K562 (cell line): Measurements from ENCODE around the gene MOSPD3. TPM values are rescaled to one million over a fixed set of nuclear protein-coding genes. Genes with fewer than 3 reads are reported as not detected.
A peak's percentile ranks its signal among the peaks of the same experiment; 100 is the strongest.

Experiments used
- CREB1 ChIP-seq, 2 experiments: sonication (generic) in 1 of 2; formaldehyde crosslinking in 1 of 2; IDR thresholded peaks; 2 replicates each; pipeline versions ENCODE4 v1.6.1 to v1.8.0; 2012 to 2022; ENCODE audit warnings: inconsistent platforms in 1 of 2, mild to moderate bottlenecking in 1 of 2, missing genetic modification reagents in 1 of 2, moderate library complexity in 1 of 2
- DDX20 ChIP-seq: fragments of 450-650 bp; IDR thresholded peaks from 2 replicates; pipeline ENCODE4 v1.6.1; 2016; ENCODE audit warnings: missing genetic modification characterization, low read depth, mild to moderate bottlenecking, missing compliant biosample characterization, moderate library complexity
- FOXK2 ChIP-seq, 2 experiments: fragments of 450-650 bp; IDR thresholded peaks in 1 of 2; conservative IDR thresholded peaks in 1 of 2; 2 replicates each; pipeline ENCODE4 v1.6.1; 2016; ENCODE audit warnings: low read depth in 2 of 2, mild to moderate bottlenecking in 1 of 2
- GTF2F1 ChIP-seq: IDR thresholded peaks from 2 replicates; pipeline ENCODE4 v1.6.1; 2011; ENCODE audit warnings: low read depth, low read length, improper control_type of control experiment
- MYBL2 ChIP-seq, 2 experiments: fragments of 450-650 bp in 1 of 2; sonication (generic) in 1 of 2; formaldehyde crosslinking in 1 of 2; IDR thresholded peaks; 2 replicates each; pipeline versions ENCODE4 v1.6.1 to v1.8.1; 2017 to 2022; ENCODE audit warnings: borderline replicate concordance in 1 of 2, inconsistent platforms in 1 of 2, low read depth in 1 of 2, mild to moderate bottlenecking in 1 of 2, missing genetic modification reagents in 1 of 2, moderate library complexity in 1 of 2
- NR1H2 ChIP-seq: sonication (generic); formaldehyde crosslinking; IDR thresholded peaks from 2 replicates; pipeline ENCODE4 v1.4.0; 2020; ENCODE audit warnings: mild to moderate bottlenecking, missing genetic modification reagents
- RBM39 ChIP-seq: fragments of 200-400 bp; formaldehyde crosslinking; optimal IDR thresholded peaks from 2 replicates; pipeline ENCODE3; 2018; ENCODE audit warnings: low read depth, low read length
- RNF2 ChIP-seq: sonication (generic); IDR thresholded peaks from 2 replicates; pipeline ENCODE4 v1.6.1; 2016
- TCF7 ChIP-seq: sonication (generic); IDR thresholded peaks from 2 replicates; pipeline ENCODE4 v1.6.1; 2016; ENCODE audit warnings: antibody characterized with exemption, borderline replicate concordance
- XRCC3 ChIP-seq: fragments of 450-650 bp; IDR thresholded peaks from 2 replicates; pipeline ENCODE4 v1.6.1; 2017; ENCODE audit warnings: mild to moderate bottlenecking, moderate library complexity
- ZBTB2 ChIP-seq: fragments of 450-650 bp; IDR thresholded peaks from 2 replicates; pipeline ENCODE4 v1.6.1; 2016; ENCODE audit warnings: antibody characterized with exemption
- ZC3H11A ChIP-seq: IDR thresholded peaks from 2 replicates; pipeline ENCODE4 v1.6.1; 2012; ENCODE audit warnings: low read depth, low read length, improper control_type of control experiment
- ZNF408 ChIP-seq: fragments of 250-450 bp; sonication (Bioruptor Pico); IDR thresholded peaks from 2 replicates; pipeline ENCODE4 v1.4.0; 2020; ENCODE audit warnings: low read depth, mild to moderate bottlenecking, moderate library complexity
- ZNF41 ChIP-seq: fragments of 250-450 bp; sonication (Bioruptor Pico); conservative IDR thresholded peaks from 2 replicates; pipeline ENCODE4 v1.4.0; 2020; ENCODE audit warnings: mild to moderate bottlenecking
- ZNF511 ChIP-seq: sonication (generic); formaldehyde crosslinking; IDR thresholded peaks from 2 replicates; pipeline ENCODE4 v1.8.0; 2022; ENCODE audit warnings: mild to moderate bottlenecking, missing genetic modification reagents
- ZNF583 ChIP-seq: fragments of 250-450 bp; sonication (Bioruptor Pico); IDR thresholded peaks from 2 replicates; pipeline ENCODE4 v1.4.0; 2020
- ZSCAN32 ChIP-seq: fragments of 450-650 bp; formaldehyde crosslinking; IDR thresholded peaks from 2 replicates; pipeline ENCODE4 v1.4.0; 2020; ENCODE audit warnings: mild to moderate bottlenecking, moderate library complexity
- polyA plus RNA-seq, 8 experiments: library from polyadenylated mRNA; depleted of rRNA in 4 of 8; stranded (reverse) in 5 of 8; unstranded in 3 of 8; fragments of >200 nt; fragmentation: Nextera tagmentation in 2 of 8; fragmentation: Illumina TruSeq in 1 of 8; extraction: Ambion mirVana in 2 of 8; extraction: Trizol in 1 of 8; gene quantifications; 2 replicates each; pipeline versions ENCODE4 v1.2.1 to v1.2.3, GENCODE V29; 2011 to 2014; ENCODE audit warnings: inconsistent platforms in 1 of 8, missing spikeins in 1 of 8
- total RNA-seq, 7 experiments: library from RNA; depleted of rRNA in 6 of 7; stranded (reverse); fragments of >200 nt in 6 of 7; fragmentation: Illumina TruSeq in 2 of 7; extraction: Trizol in 2 of 7; gene quantifications; 2 replicates each; pipeline versions ENCODE4 v1.2.1 to v1.2.3, GENCODE V29; 2011 to 2021; ENCODE audit warnings: low replicate concordance in 1 of 7
- TF ChIP-seq, protein P1 (sequence below): fragments of 250-450 bp; sonication (Bioruptor Pico); IDR thresholded peaks from 2 replicates; pipeline ENCODE4 v1.4.0; 2020
- TF ChIP-seq, protein P2 (sequence below): fragments of 250-450 bp; sonication (Bioruptor Pico); IDR thresholded peaks from 2 replicates; pipeline ENCODE4 v1.4.0; 2020; ENCODE audit warnings: mild to moderate bottlenecking, moderate library complexity

The MOSPD3 gene
- total and polyA plus RNA-seq, 9 of the 15 experiments (the other 6 are each of a cell fraction or from before 2014, with no cell fraction given) = 1.4 to 32.1 (median 7.3) TPM

GRCh38 chr7:100584683-100585510 is 27.4 kb upstream of the MOSPD3 start (continued):
- TF ChIP-seq ZNF511 (CRISPR knock-in tag) = 0 out of 2 replicates have a peak, but pooled peaks have one; percentile 39
- no peak for TF ChIP-seq DDX20 (tag)
- no peak for TF ChIP-seq ZNF41 (CRISPR knock-in tag)
- TF ChIP-seq GTF2F1 = no peak
- TF ChIP-seq TCF7 = no peak
- TF ChIP-seq FOXK2 (conservative IDR thresholded peaks at IDR 0.05 in 1 of 2, IDR thresholded peaks at IDR 0.05 in 1 of 2; ENCODE audit: low read depth in 2 of 2) = no peak
- no peak for TF ChIP-seq ZNF583 (CRISPR knock-in tag)
- TF ChIP-seq XRCC3 = no peak
- no peak for TF ChIP-seq ZC3H11A
- TF ChIP-seq ZNF408 (CRISPR knock-in tag) = no peak
- TF ChIP-seq, protein P1, sequence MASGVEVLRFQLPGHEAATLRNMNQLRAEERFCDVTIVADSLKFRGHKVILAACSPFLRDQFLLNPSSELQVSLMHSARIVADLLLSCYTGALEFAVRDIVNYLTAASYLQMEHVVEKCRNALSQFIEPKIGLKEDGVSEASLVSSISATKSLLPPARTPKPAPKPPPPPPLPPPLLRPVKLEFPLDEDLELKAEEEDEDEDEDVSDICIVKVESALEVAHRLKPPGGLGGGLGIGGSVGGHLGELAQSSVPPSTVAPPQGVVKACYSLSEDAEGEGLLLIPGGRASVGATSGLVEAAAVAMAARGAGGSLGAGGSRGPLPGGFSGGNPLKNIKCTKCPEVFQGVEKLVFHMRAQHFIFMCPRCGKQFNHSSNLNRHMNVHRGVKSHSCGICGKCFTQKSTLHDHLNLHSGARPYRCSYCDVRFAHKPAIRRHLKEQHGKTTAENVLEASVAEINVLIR (CRISPR knock-in tag) = peak; percentile 58; the same call in 1 of the 2 replicates
- no peak for TF ChIP-seq RBM39
- TF ChIP-seq ZBTB2 = 0 out of 2 replicates have a peak, but pooled peaks have one; percentile 49
- TF ChIP-seq MYBL2 (IDR thresholded peaks at IDR 0.05; ENCODE audit: low read depth) = no peak
- no peak for TF ChIP-seq MYBL2 (CRISPR knock-in tag; IDR thresholded peaks at IDR 0.05; ENCODE audit: borderline replicate concordance)
- no peak for TF ChIP-seq RNF2
- peak; percentile 69; the same call in 1 of the 2 replicates for TF ChIP-seq CREB1 (IDR thresholded peaks at IDR 0.05)
- TF ChIP-seq CREB1 (CRISPR knock-in tag; IDR thresholded peaks at IDR 0.05) = peak; percentile 62; the same call in 1 of the 2 replicates
- no peak; the same call in 1 of the 2 replicates for TF ChIP-seq NR1H2 (CRISPR knock-in tag)
- no peak for TF ChIP-seq ZSCAN32 (CRISPR knock-in tag)
- TF ChIP-seq, protein P2, sequence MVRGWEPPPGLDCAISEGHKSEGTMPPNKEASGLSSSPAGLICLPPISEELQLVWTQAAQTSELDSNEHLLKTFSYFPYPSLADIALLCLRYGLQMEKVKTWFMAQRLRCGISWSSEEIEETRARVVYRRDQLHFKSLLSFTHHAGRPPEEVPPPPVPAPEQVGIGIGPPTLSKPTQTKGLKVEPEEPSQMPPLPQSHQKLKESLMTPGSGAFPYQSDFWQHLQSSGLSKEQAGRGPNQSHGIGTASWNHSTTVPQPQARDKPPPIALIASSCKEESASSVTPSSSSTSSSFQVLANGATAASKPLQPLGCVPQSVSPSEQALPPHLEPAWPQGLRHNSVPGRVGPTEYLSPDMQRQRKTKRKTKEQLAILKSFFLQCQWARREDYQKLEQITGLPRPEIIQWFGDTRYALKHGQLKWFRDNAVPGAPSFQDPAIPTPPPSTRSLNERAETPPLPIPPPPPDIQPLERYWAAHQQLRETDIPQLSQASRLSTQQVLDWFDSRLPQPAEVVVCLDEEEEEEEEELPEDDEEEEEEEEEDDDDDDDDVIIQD (CRISPR knock-in tag) = no peak
